NCI-H2107 treated with DMSO at 0.1 percent for 48 hours (cell line): Measurements from ENCODE around the gene TMEM95.

Experiments used
- DNase-seq: peaks from one replicate; lab custom pipeline; 2025; ENCODE audit not compliant: unreplicated experiment; lab: John Stamatoyannopoulos, UW

The TMEM95 gene

DNA sequence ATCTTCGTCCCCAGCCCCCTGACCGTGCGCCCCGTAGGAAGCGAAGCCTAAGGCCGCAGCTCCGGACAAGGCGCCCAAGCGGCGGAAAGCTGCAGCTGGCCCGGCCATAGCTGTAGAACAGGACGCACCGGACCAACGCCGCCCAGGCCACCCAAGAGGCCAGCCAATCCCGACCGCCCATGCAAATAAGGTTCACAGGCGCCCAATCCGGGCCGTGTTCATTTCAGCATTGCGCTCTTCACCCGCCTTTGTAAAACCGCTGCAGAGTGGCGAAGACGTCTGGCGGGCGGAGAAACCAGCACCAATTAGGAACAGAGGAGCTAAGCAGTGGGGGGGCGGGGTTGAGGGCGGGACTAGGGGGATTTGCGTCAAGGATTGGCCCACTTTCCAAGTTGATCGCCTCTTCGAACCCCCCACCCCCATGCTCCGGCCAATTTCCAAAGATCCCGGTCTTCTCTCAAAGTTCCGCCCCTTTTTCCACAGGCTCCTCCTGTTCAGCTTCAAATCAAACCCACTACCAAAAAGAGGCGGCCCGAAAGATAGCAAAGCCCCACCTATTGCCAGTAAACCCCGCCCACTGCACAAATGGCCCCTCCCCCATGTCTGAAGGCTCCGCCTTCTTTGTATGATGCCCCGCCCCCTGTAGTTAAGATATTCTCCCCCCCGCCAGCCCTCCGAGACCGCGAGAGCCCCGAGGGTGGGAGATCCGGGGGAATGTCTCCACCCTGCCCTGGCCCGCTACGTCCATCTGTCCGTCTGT, 49.2 kb downstream of the TMEM95 start, which contains the start of gene TMEM256:
TSS of gene TMEM256 (minus strand) at position 121 of the 760 bp plus-strand sequence. CDS start at position 108, 13 bp downstream.
- DNase-seq: peak; percentile 85

- DNase-seq: no peak
These were observed 49.9 kb downstream of the TMEM95 start for GRCh38 chr17:7404737-7405349.

DNA sequence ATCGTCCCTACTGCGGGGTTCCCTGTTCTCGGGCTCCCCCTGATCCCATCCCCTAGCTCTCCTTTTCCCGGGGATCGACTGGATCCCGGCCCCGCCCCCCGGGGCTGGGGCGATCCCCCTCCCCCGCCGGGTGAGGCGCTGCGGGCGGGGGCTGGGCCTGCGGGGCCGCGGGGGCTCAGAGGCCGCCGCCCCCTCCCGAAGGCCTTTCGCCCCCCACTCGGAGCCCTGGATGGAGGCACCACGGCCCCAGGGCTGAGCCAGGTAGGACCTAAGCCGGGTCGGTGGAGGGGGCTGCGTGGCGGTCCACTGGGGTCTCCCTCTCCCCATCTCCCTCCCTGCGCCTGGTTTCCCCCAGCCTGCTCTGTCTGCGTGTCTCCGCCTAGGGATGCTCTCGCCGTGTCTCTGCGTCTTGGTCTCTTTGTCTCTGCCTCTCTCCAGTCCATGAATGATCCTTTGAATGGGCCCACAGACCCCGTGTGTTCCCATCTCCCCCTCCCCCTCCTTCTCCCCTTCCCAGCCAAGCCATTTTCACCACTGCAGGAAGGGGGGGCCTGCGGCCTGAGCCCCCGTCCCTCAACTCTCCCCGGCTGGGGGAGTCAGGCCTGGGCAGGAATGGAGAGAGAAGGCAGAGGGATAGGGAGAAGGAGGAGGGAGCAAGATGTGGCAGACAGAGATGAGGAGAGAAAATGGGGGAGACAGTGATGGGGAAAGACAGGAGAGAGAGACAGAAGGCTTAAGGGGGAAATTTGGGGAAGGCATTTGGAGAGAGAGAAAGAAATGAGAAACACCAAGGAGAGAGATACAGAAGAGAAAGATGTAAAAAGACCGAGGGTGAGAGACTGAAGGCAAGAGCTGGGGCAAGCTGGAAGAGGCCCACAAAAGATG, 50.6 kb downstream of the TMEM95 start:
- DNase-seq: no peak

- no peak for DNase-seq
These were observed 51.4 kb downstream of the TMEM95 start for GRCh38 chr17:7406235-7406825.
